NB4 (cell line): ENCODE data around the gene GRIK1.

Experiments
- MAX ChIP-seq: IDR thresholded peaks from 2 replicates; pipeline ENCODE4 v1.6.1; 2011; ENCODE audit warnings: low read depth, low read length
- POLR2A ChIP-seq: IDR thresholded peaks from 2 replicates; pipeline ENCODE4 v1.6.1; 2011; ENCODE audit warnings: mild to moderate bottlenecking; ENCODE audit not compliant: insufficient read length; ENCODE audit errors: extremely low read depth
- TF ChIP-seq, protein P1 (sequence below): IDR thresholded peaks from one replicate; pipeline ENCODE4 v1.5.1; 2012; ENCODE audit warnings: low read depth, low read length

GRCh38 chr21:29582855-29583254 is 356.9 kb downstream of the GRIK1 start:
- TF ChIP-seq, protein P1, sequence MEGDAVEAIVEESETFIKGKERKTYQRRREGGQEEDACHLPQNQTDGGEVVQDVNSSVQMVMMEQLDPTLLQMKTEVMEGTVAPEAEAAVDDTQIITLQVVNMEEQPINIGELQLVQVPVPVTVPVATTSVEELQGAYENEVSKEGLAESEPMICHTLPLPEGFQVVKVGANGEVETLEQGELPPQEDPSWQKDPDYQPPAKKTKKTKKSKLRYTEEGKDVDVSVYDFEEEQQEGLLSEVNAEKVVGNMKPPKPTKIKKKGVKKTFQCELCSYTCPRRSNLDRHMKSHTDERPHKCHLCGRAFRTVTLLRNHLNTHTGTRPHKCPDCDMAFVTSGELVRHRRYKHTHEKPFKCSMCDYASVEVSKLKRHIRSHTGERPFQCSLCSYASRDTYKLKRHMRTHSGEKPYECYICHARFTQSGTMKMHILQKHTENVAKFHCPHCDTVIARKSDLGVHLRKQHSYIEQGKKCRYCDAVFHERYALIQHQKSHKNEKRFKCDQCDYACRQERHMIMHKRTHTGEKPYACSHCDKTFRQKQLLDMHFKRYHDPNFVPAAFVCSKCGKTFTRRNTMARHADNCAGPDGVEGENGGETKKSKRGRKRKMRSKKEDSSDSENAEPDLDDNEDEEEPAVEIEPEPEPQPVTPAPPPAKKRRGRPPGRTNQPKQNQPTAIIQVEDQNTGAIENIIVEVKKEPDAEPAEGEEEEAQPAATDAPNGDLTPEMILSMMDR = no peak
- TF ChIP-seq POLR2A (no peak), MAX (no peak)
